ENCODE measurements around the gene ZNF606.

ZNF606 gene

GRCh38 chr19:57934820-57935665, 67.6 kb downstream of the ZNF606 start, which contains the start of gene ZNF418:
ZNF418 (minus strand) TSS chr19:57935402; CDS start chr19:57933822, 1,580 bp downstream.
- peak; percentile 95 for DNase-seq (ENCODE audit: low spot score)

- DNase-seq (ENCODE audit: low spot score), result no peak
Observed at GRCh38 chr19:57927587-57927986, 75.0 kb downstream of the ZNF606 start.
